NCI-H748 (cell line): Measurements from ENCODE around the gene OR6C70.

Experiments
- DNase-seq: peaks from one replicate; lab custom pipeline; 2025; ENCODE audit not compliant: unreplicated experiment; lab: John Stamatoyannopoulos, UW

The OR6C70 gene

DNA sequence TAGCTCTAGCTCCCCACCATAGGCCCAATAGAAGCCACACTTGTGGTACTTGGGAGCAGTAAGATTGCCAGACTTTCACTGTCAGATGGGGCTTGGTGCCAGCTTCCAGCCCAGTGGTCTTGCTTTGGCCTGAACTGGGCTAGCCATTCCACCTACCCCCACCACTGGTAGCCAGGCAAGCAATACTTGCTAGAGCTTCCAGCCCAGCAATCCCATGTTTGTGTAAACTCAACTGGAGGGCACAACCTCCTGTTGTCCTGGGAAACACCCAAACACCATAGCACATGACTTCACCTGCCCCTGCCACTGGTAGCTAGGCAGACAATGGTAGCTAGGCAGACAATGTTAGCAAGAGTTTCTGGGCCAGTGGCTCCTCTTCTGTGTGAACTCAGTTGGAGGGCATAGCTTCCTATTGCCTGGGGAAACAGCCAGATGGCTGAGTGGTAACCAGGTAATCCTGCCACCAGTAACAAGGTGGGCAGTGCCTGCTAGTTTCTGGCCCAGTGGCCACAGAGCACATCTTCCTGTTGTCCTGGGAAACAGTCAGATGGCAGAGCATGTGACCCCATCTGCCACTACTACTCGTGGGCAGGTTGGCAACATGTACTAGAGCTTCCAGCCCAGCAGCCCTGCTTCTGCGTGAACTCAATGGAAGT lies 49.5 kb downstream of the OR6C70 start:
- DNase-seq: peak; percentile 17
